Endothelial cell of umbilical vein (primary cell): ENCODE measurements around the gene SLC25A15.

Experiments used
- CTCF ChIP-seq, 2 donors: IDR thresholded peaks; 1 replicate in 1 of 2; 2 replicates in 1 of 2; pipeline ENCODE4 v1.5.1; 2011; ENCODE audit warnings: low read length in 2 of 2, mild to moderate bottlenecking in 2 of 2, moderate library complexity in 2 of 2, control low read depth in 1 of 2, inconsistent platforms in 1 of 2, low read depth in 1 of 2; ENCODE audit not compliant: insufficient read depth in 1 of 2; ENCODE audit errors: extremely low read depth in 1 of 2
- EZH2 ChIP-seq: IDR thresholded peaks from 2 replicates; pipeline ENCODE4 v1.6.1; 2012; ENCODE audit warnings: borderline replicate concordance, low read depth, mild to moderate bottlenecking, moderate library complexity, low read length, inconsistent platforms; ENCODE audit not compliant: severe bottlenecking

- no peak for TF ChIP-seq CTCF (IDR thresholded peaks at IDR 0.05; ENCODE audit: extremely low read depth in 1 of 2, insufficient read depth in 1 of 2, low read depth in 1 of 2, low read length in 2 of 2)
- no peak for TF ChIP-seq EZH2
These were observed 9.6 kb upstream of the SLC25A15 start for GRCh38 chr13:40779796-40780285.
